AG09319 (cell line): Measurements from ENCODE around the gene STARD3.

Experiments
- DNase-seq: peaks from one replicate; pipeline ENCODE4 v3.0.0-alpha.2; 2010; ENCODE audit warnings: low read depth; ENCODE audit errors: extremely low read depth
- TF ChIP-seq, protein P1 (sequence below): IDR thresholded peaks from 2 replicates; pipeline ENCODE4 v1.5.1; 2011; ENCODE audit warnings: low read depth, mild to moderate bottlenecking, inconsistent platforms, low read length, moderate library complexity

Gene STARD3

DNA sequence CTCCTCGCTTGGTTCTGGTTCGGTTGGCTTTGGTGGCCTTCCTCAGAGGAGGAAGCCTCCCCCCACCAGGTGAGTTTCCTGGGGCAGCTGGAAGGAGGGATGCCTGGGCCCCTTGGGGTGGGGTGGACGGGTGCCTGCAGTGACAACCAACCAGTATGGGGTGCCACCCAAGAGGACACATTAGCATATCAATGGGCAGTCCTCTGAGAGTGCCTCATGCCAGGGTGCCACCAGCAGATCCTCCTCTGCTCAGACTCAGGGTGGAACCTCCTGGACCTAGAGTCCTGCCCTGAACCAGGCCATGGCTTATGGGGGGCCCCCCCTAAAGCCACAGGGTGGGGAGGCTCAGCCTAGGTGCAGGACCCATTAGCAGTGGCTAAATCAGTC is 7.5 kb upstream of the STARD3 start:
- DNase-seq: no peak
- TF ChIP-seq, protein P1, sequence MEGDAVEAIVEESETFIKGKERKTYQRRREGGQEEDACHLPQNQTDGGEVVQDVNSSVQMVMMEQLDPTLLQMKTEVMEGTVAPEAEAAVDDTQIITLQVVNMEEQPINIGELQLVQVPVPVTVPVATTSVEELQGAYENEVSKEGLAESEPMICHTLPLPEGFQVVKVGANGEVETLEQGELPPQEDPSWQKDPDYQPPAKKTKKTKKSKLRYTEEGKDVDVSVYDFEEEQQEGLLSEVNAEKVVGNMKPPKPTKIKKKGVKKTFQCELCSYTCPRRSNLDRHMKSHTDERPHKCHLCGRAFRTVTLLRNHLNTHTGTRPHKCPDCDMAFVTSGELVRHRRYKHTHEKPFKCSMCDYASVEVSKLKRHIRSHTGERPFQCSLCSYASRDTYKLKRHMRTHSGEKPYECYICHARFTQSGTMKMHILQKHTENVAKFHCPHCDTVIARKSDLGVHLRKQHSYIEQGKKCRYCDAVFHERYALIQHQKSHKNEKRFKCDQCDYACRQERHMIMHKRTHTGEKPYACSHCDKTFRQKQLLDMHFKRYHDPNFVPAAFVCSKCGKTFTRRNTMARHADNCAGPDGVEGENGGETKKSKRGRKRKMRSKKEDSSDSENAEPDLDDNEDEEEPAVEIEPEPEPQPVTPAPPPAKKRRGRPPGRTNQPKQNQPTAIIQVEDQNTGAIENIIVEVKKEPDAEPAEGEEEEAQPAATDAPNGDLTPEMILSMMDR: no peak

GRCh38 chr17:39629898-39630297 is 7.0 kb upstream of the STARD3 start:
- DNase-seq: no peak
- TF ChIP-seq, protein P1: no peak

GRCh38 chr17:39631403-39631802 is 5.5 kb upstream of the STARD3 start:
- no peak for DNase-seq
- TF ChIP-seq, protein P1: no peak

GRCh38 chr17:39632153-39632941 is 4.6 kb upstream of the STARD3 start:
- TF ChIP-seq, protein P1: no peak
- DNase-seq: no peak

DNA sequence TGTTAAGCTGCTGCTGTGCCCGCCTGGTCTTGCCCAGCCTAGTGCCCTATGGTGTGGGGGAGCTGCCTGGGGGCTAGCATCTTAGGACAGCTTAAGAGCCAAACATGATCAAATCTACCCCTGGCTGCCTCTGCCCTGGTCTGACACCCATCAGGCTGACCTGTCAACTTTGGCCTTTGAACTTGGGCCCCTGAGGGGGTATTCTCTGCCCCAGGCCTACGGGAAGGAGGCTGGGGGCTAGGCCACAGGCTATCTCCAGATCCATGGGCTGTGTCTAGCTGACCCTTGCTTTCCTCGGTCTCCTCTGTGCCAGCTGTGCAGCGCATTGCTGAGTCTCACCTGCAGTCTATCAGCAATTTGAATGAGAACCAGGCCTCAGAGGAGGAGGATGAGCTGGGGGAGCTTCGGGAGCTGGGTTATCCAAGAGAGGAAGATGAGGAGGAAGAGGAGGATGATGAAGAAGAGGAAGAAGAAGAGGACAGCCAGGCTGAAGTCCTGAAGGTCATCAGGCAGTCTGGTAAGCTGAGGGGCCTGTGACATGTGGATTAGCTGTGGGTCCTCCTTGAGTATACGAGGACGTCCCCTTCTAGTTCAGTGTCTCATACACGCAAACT is 3.3 kb upstream of the STARD3 start:
- no peak for DNase-seq
- TF ChIP-seq, protein P1: no peak

DNA sequence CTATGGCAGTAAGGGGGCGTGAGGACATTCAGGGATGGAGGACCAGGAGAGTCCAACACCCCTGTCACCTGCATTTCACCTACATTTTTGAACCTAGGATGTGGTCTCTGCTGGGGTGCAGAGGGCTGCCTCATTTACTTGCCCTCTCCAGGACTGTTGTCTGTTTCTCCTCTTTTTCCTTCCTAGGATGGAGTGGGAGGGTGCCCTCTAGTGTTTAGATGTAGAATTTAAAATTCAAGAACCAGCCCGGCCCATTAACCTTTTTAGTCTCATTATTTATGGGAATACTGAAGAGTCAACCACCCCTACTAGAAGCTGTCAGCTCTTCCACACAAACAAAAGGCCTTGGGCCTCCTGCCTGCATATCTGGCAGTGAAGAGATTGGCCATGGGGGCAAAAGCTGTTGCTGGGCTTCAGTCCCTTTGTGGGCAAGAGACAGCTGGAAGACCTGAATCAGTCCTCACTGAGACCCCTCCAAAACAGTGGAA is 2.5 kb upstream of the STARD3 start:
- TF ChIP-seq, protein P1: peak; percentile 70
- no peak for DNase-seq

DNA sequence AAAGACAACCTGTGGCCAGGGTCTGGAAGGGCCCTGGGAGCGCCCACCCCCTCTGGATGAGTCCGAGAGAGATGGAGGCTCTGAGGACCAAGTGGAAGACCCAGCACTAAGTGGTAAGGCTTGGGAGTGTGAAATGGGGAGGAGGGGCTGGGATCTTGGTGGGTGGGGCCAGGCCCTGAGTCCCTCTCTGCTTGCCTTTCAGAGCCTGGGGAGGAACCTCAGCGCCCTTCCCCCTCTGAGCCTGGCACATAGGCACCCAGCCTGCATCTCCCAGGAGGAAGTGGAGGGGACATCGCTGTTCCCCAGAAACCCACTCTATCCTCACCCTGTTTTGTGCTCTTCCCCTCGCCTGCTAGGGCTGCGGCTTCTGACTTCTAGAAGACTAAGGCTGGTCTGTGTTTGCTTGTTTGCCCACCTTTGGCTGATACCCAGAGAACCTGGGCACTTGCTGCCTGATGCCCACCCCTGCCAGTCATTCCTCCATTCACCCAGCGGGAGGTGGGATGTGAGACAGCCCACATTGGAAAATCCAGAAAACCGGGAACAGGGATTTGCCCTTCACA is 1.2 kb upstream of the STARD3 start:
- TF ChIP-seq, protein P1: no peak

More for the DNA sequence above, 1.2 kb upstream of the STARD3 start:
- DNase-seq: no peak
